GM21526 (cell line): ENCODE measurements around the gene CPOX.

Experiments
- ATAC-seq: cut with Tn5 transposase; IDR thresholded peaks from one replicate; pipeline ENCODE4 v1.9.1; 2021; ENCODE audit warnings: moderate library complexity; ENCODE audit not compliant: unreplicated experiment, low FRiP score

The CPOX gene

DNA sequence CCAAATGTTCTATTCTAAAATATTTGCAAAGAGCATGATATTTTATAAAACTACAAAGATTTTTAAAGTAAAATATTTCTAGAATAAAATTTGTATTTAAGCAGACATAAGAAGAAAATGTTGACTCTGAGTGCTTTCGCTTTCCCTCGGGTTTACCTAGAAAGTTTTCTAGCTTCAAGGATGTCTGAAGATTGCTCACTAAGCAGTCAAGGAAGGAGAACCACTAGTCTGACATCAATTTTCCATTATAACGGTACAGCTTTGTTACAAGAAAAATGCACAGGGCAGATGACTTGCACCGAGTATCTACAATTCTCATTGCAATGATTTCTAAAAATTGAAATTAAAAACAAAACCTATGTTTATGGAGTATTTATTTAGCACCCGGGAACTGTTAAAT is 47.5 kb downstream of the CPOX start:
- peak; percentile 44 for ATAC-seq

DNA sequence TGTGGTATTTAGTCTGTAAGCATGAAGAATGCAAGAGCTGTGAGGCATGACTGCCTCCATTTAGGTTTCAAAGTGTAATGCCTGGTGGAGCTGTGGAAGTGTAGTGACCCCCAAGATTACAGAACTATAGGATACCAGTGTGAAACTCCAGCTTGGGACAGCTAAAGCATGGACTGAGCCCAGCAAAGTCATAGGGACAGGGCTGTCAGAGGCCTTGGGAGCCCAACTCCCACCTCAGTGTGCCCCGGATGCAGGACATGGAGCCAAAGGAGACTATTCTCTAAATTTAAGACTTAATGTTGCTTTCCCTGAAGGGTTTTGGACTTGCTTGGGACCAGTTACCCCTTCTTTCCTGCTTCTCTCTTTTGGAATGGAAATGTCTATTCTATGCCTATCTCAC is 50.8 kb downstream of the CPOX start:
- ATAC-seq = no peak

DNA sequence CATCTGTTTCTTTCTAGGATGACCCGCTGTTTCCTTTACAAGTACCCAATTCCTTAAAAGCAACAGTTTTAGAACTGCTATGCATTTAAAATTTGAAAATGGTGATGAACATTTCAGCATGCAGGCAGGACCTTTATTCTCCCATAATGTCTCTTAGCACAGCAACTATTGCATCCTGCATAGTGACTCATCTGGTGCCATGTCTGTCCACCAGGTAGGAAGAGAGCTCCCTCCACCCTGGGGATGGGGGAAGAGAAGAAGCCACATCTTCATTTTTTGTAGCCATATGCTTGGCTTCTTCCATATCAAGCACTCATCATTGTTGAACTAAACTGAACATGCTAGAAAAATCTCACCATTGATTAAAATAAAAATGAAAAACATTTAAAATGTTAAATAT is 51.7 kb downstream of the CPOX start:
- no peak for ATAC-seq

DNA sequence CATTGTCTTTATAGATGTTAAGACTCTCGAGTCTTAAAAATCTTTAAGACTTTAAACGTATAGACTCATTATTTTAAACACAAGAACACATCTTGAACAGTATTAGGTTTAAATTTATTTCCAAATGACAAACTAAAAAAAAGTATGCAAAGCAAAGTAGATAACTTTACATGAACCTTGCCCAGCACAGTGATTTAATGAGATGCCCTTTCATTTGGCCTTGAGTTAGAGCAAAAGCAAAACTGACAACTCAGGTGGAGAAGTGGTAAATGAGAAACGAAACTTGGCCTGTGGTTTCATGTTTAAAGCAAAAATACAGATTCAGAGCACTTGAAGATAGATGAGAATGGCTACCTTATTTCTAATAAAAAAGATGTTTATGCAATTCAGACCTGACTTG is 53.1 kb downstream of the CPOX start:
- peak; percentile 54 for ATAC-seq

DNA sequence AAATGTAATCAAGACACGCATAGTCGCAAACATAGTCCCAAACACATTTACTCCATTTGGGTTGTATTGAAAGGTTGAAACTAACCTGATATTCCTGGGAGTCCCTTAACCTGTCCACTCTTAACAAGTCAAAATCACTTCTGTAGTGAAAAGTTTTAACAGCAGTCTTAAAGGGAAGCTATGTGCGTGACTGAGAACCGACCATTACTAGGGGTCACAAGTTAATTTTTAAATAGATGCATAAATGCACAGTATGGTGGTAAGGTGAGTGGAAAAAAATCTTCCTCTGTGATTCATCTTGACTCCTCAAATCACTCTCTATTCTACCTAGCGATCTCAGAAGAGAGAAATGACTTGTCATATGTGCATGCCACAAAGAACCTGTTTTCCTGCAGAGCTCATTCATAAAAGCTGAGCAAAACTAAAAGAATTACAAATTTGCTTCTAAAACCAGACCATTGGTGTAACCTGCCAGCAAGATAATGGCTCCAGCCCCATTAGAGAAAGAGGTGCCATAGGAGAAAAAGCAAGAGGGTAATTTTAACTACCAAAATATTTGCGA is 56.9 kb downstream of the CPOX start:
- ATAC-seq = peak; percentile 72

DNA sequence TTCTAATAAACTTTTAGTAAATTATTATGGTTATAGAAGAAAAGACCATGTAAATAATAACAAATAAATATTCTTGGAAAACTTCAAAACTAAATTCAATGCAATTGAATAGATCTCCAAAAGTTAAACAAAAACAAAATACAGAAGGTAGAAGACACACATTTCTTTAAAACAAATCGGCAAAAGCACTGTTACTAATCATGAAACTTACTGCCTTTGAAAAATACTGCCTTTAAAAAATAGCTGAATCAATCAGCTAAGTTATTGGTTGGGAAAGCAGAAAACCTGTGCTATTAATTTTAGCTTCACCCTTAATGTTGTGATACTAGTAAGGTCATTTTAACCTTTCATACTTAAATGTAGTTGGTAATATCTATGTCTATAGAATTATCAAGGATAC is 58.7 kb downstream of the CPOX start:
- no peak for ATAC-seq

DNA sequence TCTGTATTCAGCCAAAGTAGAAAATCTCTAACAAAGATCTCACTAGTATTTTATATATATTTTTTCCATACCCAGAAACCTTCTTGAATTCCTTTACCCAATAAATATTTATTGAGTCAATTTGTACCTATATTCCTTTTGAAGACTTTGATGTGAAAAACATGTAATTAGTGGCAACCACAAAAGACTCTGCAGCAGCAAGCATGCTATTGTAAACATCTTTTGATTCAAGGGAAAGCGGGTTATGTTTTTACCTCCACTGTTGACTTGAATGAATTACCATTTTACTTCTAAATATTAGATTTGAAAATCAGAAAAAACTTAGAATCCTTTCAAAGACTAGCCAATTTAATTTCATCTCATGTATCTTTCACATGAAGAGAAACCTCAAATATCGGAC is 59.2 kb downstream of the CPOX start:
- ATAC-seq = no peak

DNA sequence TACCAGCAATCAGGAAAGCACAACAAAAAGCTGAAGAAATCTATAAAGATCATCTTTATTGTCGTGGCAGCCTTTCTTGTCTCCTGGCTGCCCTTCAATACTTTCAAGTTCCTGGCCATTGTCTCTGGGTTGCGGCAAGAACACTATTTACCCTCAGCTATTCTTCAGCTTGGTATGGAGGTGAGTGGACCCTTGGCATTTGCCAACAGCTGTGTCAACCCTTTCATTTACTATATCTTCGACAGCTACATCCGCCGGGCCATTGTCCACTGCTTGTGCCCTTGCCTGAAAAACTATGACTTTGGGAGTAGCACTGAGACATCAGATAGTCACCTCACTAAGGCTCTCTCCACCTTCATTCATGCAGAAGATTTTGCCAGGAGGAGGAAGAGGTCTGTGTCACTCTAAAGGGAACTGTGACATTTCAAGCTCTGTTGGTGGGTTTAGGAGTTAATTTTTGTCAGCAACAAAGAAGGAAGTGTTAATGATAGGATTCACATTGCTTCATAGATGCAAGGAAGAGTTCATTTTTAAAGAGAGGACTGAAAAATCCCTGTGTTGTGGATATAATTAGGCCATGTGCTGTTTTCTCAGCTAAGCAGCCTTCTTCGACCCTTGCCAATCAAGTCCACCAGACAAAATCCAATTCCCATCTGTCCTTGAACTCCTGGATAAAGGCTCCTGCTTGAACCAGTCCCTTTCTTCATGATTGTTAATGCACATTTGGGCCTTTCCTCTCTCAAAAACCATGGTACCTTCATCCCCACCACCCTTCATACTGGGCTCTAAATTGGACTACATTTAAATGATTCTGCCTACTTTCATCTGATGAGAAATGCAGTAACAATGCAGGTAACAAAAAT is 60.5 kb downstream of the CPOX start:
- no peak for ATAC-seq

DNA sequence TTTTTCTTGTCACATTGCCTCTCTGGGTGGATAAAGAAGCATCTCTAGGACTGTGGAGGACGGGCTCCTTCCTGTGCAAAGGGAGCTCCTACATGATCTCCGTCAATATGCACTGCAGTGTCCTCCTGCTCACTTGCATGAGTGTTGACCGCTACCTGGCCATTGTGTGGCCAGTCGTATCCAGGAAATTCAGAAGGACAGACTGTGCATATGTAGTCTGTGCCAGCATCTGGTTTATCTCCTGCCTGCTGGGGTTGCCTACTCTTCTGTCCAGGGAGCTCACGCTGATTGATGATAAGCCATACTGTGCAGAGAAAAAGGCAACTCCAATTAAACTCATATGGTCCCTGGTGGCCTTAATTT is 61.2 kb downstream of the CPOX start:
- ATAC-seq = no peak

DNA sequence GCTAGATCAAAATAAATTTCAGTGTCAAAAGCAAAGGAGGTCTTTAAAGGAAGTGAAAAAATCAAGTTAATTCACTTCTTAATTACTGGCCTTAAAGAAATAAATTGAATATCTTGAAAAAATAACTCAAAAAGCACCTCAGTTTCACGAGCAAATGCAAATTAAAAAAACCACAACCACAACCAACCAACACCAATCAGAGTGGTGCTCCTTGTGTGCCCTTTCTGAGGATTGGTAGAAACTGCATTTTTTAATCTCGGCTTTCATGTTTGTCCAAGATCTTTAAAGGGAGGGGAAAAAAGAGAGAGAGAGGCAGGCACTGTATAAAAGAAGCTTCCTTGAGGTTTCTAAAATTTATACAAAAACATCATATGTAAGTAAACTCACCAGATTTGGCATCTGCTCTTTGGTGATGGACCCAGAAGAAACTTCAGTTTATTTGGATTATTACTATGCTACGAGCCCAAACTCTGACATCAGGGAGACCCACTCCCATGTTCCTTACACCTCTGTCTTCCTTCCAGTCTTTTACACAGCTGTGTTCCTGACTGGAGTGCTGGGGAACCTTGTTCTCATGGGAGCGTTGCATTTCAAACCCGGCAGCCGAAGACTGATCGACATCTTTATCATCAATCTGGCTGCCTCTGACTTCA is 61.7 kb downstream of the CPOX start, which contains the start of gene GPR15:
TSS of gene GPR15 (plus strand) at position 357 of the 653 bp plus-strand sequence. CDS start at position 413, 56 bp downstream.
- peak; percentile 32 for ATAC-seq

DNA sequence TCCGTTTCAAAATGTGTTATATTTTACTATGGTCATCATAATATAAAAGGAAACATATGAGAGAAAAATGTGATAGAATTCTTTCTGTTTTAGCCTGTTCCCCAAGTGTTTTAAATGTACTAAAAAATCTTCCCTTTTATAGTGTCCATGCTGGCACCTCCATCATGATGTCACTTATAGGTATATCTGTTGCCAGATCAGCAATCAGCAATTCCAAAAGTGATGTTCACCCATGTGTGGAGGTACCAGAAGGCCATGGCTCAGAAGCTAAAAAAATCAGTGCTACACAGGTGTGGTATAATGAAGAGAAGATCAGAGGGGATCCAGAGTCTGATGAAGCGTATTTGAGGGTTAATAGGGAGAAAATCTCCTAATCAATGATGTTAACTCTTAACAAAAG is 62.7 kb downstream of the CPOX start:
- ATAC-seq = no peak

DNA sequence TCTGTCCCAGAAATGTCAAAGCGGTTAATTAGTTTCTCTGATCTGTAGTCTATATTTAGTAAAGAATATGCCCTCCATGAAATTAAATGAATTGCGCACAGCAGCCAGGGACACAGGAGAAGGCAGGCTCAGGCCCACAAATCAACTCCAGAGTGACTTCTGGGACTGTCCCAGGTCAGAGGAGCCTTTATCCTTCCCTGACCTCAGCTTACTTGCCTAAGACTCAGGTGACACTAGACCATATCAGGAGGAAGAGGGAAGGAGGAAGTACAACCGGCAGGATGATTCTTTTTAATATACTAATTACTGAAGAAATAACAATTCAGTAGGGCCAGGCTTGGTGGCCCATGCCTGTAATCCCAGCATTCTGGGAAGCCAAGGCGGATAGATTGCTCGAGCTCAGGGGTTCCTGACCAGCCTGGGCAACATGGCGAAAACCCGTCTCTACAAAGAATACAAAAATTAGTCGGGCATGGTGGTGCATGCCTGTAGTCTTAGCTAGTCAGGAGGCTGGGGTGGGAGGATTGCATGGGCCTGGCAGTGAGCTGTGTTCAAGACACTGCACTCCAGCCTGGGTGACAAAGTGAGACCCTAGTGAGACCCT is 63.5 kb downstream of the CPOX start:
- no peak for ATAC-seq
